HepG2 (cell line): ENCODE data around the gene NYAP1. TPM values are rescaled to one million over a fixed set of nuclear protein-coding genes. Genes with fewer than 3 reads are reported as not detected.

Source experiments
- BRD4 ChIP-seq: sonication (generic); formaldehyde crosslinking; IDR thresholded peaks from 2 replicates; pipeline ENCODE4 v1.4.0; 2020; ENCODE audit warnings: missing genetic modification reagents
- DMAP1 ChIP-seq: IDR thresholded peaks from 2 replicates; pipeline ENCODE4 v1.6.1; 2016
- HINFP ChIP-seq: sonication (generic); formaldehyde crosslinking; IDR thresholded peaks from 2 replicates; pipeline ENCODE4 v1.4.0; 2020; ENCODE audit warnings: low read depth, mild to moderate bottlenecking, missing genetic modification reagents
- KDM3A ChIP-seq: IDR thresholded peaks from 2 replicates; pipeline ENCODE4 v1.6.1; 2018; ENCODE audit warnings: low read depth, missing compliant biosample characterization
- NR2F2 ChIP-seq: IDR thresholded peaks from 2 replicates; pipeline ENCODE4 v1.6.1; 2012; ENCODE audit warnings: low read depth, inconsistent platforms, borderline replicate concordance
- PHF20 ChIP-seq: sonication (generic); formaldehyde crosslinking; IDR thresholded peaks from 2 replicates; pipeline ENCODE4 v1.5.0; 2020; ENCODE audit warnings: mild to moderate bottlenecking, missing genetic modification reagents
- PPARG ChIP-seq: conservative IDR thresholded peaks from 2 replicates; pipeline ENCODE4 v1.6.1; 2016; ENCODE audit warnings: missing biosample characterization, missing genetic modification reagents
- RBM39 ChIP-seq: fragments of 200-400 bp; formaldehyde crosslinking; IDR thresholded peaks from one replicate; pipeline ENCODE4 v1.6.1; 2018; ENCODE audit warnings: antibody characterized with exemption, mild to moderate bottlenecking, low read depth, low read length; ENCODE audit not compliant: poor library complexity, severe bottlenecking
- RERE ChIP-seq: IDR thresholded peaks from 2 replicates; pipeline ENCODE4 v1.6.1; 2016; ENCODE audit warnings: low read depth, missing genetic modification reagents, missing compliant biosample characterization
- RFX1 ChIP-seq: fragments of 450-650 bp; IDR thresholded peaks from 2 replicates; pipeline ENCODE4 v1.6.1; 2017
- RXRB ChIP-seq: IDR thresholded peaks from 2 replicates; pipeline ENCODE4 v1.6.1; 2016; ENCODE audit warnings: borderline replicate concordance, missing genetic modification reagents, missing compliant biosample characterization
- SAFB2 ChIP-seq: sonication (generic); formaldehyde crosslinking; IDR thresholded peaks from 2 replicates; pipeline ENCODE4 v1.5.1; 2020; ENCODE audit warnings: missing genetic modification reagents, low read depth, mild to moderate bottlenecking, borderline replicate concordance
- SMAD1 ChIP-seq: sonication (generic); formaldehyde crosslinking; IDR thresholded peaks from 2 replicates; pipeline ENCODE4 v1.4.0; 2020; ENCODE audit warnings: missing genetic modification reagents, low read depth, mild to moderate bottlenecking, borderline replicate concordance
- SP5 ChIP-seq: IDR thresholded peaks from 2 replicates; pipeline ENCODE4 v1.6.1; 2016; ENCODE audit warnings: low read depth, borderline replicate concordance
- TARDBP ChIP-seq: sonication (generic); formaldehyde crosslinking; IDR thresholded peaks from 2 replicates; pipeline ENCODE4 v1.8.0; 2022; ENCODE audit warnings: mild to moderate bottlenecking, missing genetic modification reagents
- XBP1 ChIP-seq: sonication (generic); formaldehyde crosslinking; IDR thresholded peaks from 2 replicates; pipeline ENCODE4 v1.5.0; 2020; ENCODE audit warnings: missing genetic modification reagents
- ZBTB33 ChIP-seq: sonication (generic); formaldehyde crosslinking; IDR thresholded peaks from 2 replicates; pipeline ENCODE4 v1.4.0; 2020; ENCODE audit warnings: missing genetic modification reagents
- ZBTB7B ChIP-seq: sonication (generic); formaldehyde crosslinking; IDR thresholded peaks from 2 replicates; pipeline ENCODE4 v1.4.0; 2020; ENCODE audit warnings: missing genetic modification reagents
- ZFYVE20 ChIP-seq: sonication (generic); formaldehyde crosslinking; IDR thresholded peaks from 2 replicates; pipeline ENCODE4 v1.8.0; 2023; ENCODE audit warnings: low read depth, mild to moderate bottlenecking, moderate library complexity, missing genetic modification reagents, borderline replicate concordance
- ZNF205 ChIP-seq: IDR thresholded peaks from 2 replicates; pipeline ENCODE4 v1.6.1; 2018; ENCODE audit warnings: missing biosample characterization, missing genetic modification reagents
- ZNF619 ChIP-seq: sonication (generic); formaldehyde crosslinking; IDR thresholded peaks from 2 replicates; pipeline ENCODE4 v1.4.0; 2020; ENCODE audit warnings: mild to moderate bottlenecking, missing genetic modification reagents
- ZNF672 ChIP-seq: sonication (generic); formaldehyde crosslinking; IDR thresholded peaks from 2 replicates; pipeline ENCODE4 v1.8.1; 2022; ENCODE audit warnings: missing genetic modification reagents
- ZNF780A ChIP-seq: sonication (generic); formaldehyde crosslinking; IDR thresholded peaks from 2 replicates; pipeline ENCODE4 v1.8.0; 2022; ENCODE audit warnings: mild to moderate bottlenecking, missing genetic modification reagents, moderate library complexity
- polyA plus RNA-seq, 8 experiments: library from polyadenylated mRNA; depleted of rRNA in 3 of 8; stranded (reverse) in 7 of 8; unstranded in 1 of 8; fragments of >200 nt; fragmentation: Illumina TruSeq in 4 of 8; extraction: Trizol in 4 of 8; gene quantifications; 2 replicates each; pipeline versions ENCODE4 v1.2.1 to v1.2.3, GENCODE V29; 2011 to 2016; ENCODE audit warnings: low read depth in 4 of 8, missing spikeins in 1 of 8, mixed read lengths in 1 of 8; ENCODE audit not compliant: insufficient read depth in 1 of 8
- total RNA-seq, 5 experiments: library from RNA; depleted of rRNA; stranded (reverse); fragments of >200 nt; fragmentation: Illumina TruSeq; extraction: Trizol; gene quantifications; 2 replicates each; pipeline ENCODE4 v1.2.3, GENCODE V29; 2016; ENCODE audit warnings: low read depth in 1 of 5

The NYAP1 gene
- total and polyA plus RNA-seq, 2 of the 13 experiments (the other 11 are each of a cell fraction or from before 2014, with no cell fraction given), result 0.15 to 0.46 TPM

DNA sequence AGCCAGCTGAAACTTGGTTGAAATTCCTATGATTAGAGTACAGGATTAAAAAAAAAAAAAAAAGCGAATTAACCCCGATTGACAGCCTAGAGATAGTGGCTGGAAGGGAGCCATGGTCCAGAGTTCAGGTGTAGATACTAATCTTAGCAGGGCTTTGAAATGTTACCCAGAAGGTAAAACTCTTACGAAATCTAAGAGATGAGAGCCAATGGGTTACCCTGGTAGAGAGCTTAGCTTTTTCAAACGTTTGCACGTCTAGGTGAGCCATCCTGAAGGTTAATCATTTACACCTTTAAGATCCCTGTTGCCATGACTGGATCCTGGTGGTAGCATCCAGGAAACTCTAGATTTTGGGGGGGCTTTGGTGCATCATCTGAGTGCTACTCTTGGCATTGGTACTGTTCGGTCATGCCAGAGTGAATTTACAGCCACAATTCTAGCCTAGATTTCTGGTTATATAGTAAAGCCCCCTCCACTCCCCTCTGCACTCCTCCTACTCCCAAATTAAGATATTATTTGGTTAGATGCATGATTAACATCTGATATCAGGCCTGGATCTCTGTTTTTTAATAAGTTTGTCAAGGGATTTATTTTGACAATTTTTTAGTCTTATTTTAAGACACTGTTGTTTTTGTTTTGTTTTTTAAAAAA is 56.5 kb downstream of the NYAP1 start (continued):
- TF ChIP-seq RERE (CRISPR knock-in tag) (0 out of 2 replicates have a peak, but pooled peaks have one; percentile 27), RFX1 (peak; percentile 38; the same call in 1 of the 2 replicates), XBP1 (CRISPR knock-in tag) (no peak), RXRB (CRISPR knock-in tag) (peak; percentile 78; the same call in 1 of the 2 replicates), SP5 (CRISPR knock-in tag) (peak; percentile 26; the same call in 1 of the 2 replicates), BRD4 (CRISPR knock-in tag) (no peak), RBM39 (no peak), ZFYVE20 (CRISPR knock-in tag) (no peak), KDM3A (no peak), PHF20 (CRISPR knock-in tag) (no peak), PPARG (peak; percentile 61; the same call in 1 of the 2 replicates), ZNF619 (no peak), SMAD1 (CRISPR knock-in tag) (no peak), ZNF780A (no peak), SAFB2 (CRISPR knock-in tag) (no peak; the same call in 1 of the 2 replicates), HINFP (no peak), NR2F2 (no peak), ZBTB7B (CRISPR knock-in tag) (no peak; the same call in 1 of the 2 replicates), DMAP1 (CRISPR knock-in tag) (no peak), ZNF672 (CRISPR knock-in tag) (no peak), ZNF205 (CRISPR knock-in tag) (no peak), ZBTB33 (CRISPR knock-in tag) (no peak), TARDBP (CRISPR knock-in tag) (peak; percentile 70)
